Cardiac muscle cell (in vitro differentiated cells and primary cell): Measurements from ENCODE around the gene GSK3B. TPM values are rescaled to one million over a fixed set of nuclear protein-coding genes. Genes with fewer than 3 reads are reported as not detected.

Experiments used
- DNase-seq, 2 donors: peaks; one replicate each; pipeline versions ENCODE4 v3.0.0 to v3.0.0-alpha.2; 2010 to 2017; ENCODE audit warnings: low read depth in 1 of 2, low spot score in 1 of 2
- H3K27ac ChIP-seq: fragments of 200-600 bp; sonication (generic); 2 replicates; pipeline ENCODE4 v1.5.1; 2016
- H3K27me3 ChIP-seq: fragments of 200-600 bp; sonication (generic); 2 replicates; pipeline ENCODE4 v1.6.0; 2016; ENCODE audit warnings: control low read depth
- H3K36me3 ChIP-seq: fragments of 200-600 bp; sonication (generic); 2 replicates; pipeline ENCODE4 v1.5.1; 2016; ENCODE audit warnings: control low read depth
- H3K4me1 ChIP-seq: fragments of 200-600 bp; sonication (generic); 2 replicates; pipeline ENCODE4 v1.8.1; 2017; ENCODE audit warnings: low read depth, mild to moderate bottlenecking, mixed run types
- H3K4me3 ChIP-seq: fragments of 200-600 bp; sonication (generic); 2 replicates; pipeline ENCODE4 v1.5.1; 2016; ENCODE audit warnings: mild to moderate bottlenecking
- H3K9me3 ChIP-seq: fragments of 200-600 bp; sonication (generic); 2 replicates; pipeline ENCODE4 v1.5.1; 2017; ENCODE audit warnings: low read depth, mild to moderate bottlenecking, control low read depth
- CTCF ChIP-seq: IDR thresholded peaks from 2 replicates; pipeline ENCODE4 v1.5.1; 2012; ENCODE audit warnings: low read depth, mild to moderate bottlenecking, low read length
- polyA plus RNA-seq: library from polyadenylated mRNA; unstranded; fragments of >200 nt; fragmentation: Nextera tagmentation; extraction: Ambion mirVana; gene quantifications from 2 replicates; pipeline ENCODE4 v1.2.1, GENCODE V29; 2016
- total RNA-seq: library from RNA; depleted of rRNA; stranded (reverse); fragments of >200 nt; gene quantifications from 2 replicates; pipeline ENCODE4 v1.2.3, GENCODE V29; 2016

The GSK3B gene
- total and polyA plus RNA-seq, 2 experiments from 2014 or later: 20.4 to 48.3 TPM

GRCh38 chr3:119776304-119776703, 317.9 kb downstream of the GSK3B start:
- DNase-seq: no peak
- H3K4me3 ChIP-seq: no peak overlapping the region
- no peaks in the 10 kb centered on the region for H3K4me1 ChIP-seq
- H3K27ac ChIP-seq: no peak overlapping the region
- H3K36me3 ChIP-seq: no peaks in the 10 kb centered on the region
- no peaks in the 10 kb centered on the region for H3K9me3 ChIP-seq
- H3K27me3 ChIP-seq: no peaks in the 10 kb centered on the region
- no peak for TF ChIP-seq CTCF

- H3K4me3 ChIP-seq: no peak overlapping the region
- no peak for TF ChIP-seq CTCF
- no peaks in the 10 kb centered on the region for H3K4me1 ChIP-seq
- no peaks in the 10 kb centered on the region for H3K36me3 ChIP-seq
- H3K27ac ChIP-seq: no peak overlapping the region
- H3K27me3 ChIP-seq: no peaks in the 10 kb centered on the region
- no peaks in the 10 kb centered on the region for H3K9me3 ChIP-seq
- DNase-seq: no peak
Measured at GRCh38 chr3:119774444-119774843, 319.8 kb downstream of the GSK3B start.

Other genes starting within 250 kb of the GSK3B start
- gene GPR156, start 190.8 kb upstream of the GSK3B start, total RNA-seq: 0.18 and 0.36 TPM in 2 replicates
- gene GPR156, start 190.8 kb upstream of the GSK3B start, polyA plus RNA-seq: not detected in 2 replicates